NCI-H1436 (cell line): Measurements from ENCODE around the gene SMC6.

Experiments
- DNase-seq: peaks from one replicate; lab custom pipeline; 2025; lab: John Stamatoyannopoulos, UW

Gene SMC6, protein sequence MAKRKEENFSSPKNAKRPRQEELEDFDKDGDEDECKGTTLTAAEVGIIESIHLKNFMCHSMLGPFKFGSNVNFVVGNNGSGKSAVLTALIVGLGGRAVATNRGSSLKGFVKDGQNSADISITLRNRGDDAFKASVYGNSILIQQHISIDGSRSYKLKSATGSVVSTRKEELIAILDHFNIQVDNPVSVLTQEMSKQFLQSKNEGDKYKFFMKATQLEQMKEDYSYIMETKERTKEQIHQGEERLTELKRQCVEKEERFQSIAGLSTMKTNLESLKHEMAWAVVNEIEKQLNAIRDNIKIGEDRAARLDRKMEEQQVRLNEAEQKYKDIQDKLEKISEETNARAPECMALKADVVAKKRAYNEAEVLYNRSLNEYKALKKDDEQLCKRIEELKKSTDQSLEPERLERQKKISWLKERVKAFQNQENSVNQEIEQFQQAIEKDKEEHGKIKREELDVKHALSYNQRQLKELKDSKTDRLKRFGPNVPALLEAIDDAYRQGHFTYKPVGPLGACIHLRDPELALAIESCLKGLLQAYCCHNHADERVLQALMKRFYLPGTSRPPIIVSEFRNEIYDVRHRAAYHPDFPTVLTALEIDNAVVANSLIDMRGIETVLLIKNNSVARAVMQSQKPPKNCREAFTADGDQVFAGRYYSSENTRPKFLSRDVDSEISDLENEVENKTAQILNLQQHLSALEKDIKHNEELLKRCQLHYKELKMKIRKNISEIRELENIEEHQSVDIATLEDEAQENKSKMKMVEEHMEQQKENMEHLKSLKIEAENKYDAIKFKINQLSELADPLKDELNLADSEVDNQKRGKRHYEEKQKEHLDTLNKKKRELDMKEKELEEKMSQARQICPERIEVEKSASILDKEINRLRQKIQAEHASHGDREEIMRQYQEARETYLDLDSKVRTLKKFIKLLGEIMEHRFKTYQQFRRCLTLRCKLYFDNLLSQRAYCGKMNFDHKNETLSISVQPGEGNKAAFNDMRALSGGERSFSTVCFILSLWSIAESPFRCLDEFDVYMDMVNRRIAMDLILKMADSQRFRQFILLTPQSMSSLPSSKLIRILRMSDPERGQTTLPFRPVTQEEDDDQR

DNA sequence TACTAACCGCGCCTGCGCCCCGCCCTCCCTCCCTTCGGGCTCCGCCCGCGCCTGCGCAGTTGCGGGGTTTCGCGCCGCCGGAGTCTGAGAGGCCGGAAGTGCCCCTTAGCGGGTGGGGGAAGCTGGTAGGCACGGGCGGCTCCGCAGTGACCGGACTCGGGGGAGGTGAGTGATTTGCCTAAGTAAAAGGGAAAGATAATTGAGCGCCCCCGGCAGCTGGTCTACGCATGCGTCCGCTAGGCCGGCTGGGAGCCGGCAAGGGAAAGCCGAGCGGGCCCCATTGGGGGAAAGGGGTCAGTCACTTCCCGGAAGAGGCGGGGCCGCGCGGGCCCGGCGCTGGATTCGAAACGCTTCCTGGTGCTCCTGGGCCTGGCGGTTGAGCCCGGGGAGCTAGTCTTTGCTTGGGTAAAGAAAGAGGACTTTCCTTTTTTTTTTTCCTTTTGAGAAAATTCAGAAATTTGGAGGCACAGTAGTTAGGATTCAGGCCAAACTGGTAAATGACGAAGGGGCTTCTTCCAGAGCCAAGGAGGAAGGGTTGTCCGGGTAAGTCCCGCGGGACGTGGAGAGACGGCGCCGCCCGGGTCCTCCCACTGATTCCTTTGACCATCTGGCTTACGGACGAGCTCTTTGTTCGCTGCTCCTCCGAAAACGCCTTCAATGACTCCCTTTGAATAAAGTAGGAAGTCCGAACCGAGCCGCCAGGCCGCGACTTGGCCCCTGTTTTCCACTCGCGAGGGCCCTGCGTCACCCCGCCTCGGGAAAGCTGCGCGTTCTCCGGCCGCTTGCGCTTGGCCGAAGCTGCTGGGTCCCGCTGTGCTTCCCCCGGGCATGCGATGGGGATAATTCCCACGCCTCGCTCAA lies at the start of gene SMC6, which contains the start of gene GEN1:
Gene SMC6 (minus strand): TSS at position 8 of the 861 bp plus-strand sequence. CDS start 7,864 bp downstream, outside the sequence.
Gene GEN1 (plus strand): TSS at position 336 of the 861 bp plus-strand sequence. CDS start 5,806 bp downstream, outside the sequence.
- DNase-seq = peak; percentile 87

- no peak for DNase-seq
Observed at GRCh38 chr2:17800693-17801458, 47.3 kb upstream of the SMC6 start.

GRCh38 chr2:17800219-17800618 lies 46.6 kb upstream of the SMC6 start:
- no peak for DNase-seq

DNA sequence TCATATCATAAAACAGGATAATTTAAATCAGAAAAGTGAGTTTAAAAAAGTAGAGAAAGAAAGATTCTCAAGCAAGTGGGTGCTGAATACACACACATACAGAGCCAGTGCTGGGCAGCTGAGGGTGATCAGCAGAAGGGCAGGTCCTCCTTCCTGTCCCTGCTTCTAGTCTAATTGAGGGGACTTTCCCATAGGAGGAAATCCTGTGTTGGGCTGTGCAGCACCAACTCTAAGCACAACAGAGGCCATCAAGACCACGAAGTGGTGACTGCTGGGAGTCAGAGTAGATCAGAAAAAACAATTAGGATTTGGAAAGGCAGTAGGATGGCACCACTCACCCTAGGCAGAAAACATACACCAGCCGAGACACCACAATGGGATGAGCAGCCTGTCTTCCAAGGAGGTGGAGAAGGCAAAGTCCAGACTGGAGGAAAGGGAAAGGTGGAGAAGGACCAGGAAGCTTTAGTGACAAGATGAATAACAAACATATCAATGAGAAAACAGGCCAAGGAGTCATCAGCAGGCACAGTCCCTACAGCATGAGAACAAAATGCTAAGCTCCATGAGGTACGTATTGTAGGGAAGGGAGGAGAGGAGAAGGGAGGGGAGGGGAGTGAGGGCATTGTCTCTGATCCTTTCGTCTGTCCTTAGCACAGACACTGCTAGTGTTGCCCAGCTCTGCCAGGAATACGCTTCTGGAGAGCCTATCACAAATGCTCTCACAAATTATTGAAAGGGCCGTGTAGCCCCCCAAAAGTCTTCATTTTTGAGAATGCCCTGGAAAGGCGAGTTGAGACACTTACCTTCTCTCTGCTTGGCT lies 45.9 kb upstream of the SMC6 start:
- no peak for DNase-seq

GRCh38 chr2:17798338-17798737 lies 44.7 kb upstream of the SMC6 start:
- DNase-seq = no peak

DNA sequence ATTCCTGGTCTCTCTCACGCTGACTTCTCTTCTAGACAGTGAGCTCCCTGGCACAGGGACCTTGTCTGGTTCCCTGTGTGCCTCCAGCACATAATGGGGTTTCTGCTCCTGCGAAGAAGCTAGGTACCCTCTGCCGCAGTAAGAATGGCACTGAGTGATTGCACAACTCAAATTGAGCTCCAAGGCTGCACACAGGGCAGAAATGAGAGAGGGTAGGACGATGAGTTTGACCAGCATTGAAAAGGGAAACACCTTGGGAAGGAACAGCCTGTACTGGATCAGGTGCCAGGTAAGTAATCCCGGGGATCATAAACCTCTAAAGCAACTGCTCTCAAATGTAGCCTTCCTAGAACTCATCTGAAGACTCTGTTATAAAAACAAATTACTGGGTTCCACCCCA lies 41.7 kb upstream of the SMC6 start:
- no peak for DNase-seq

GRCh38 chr2:17793803-17794354 lies 40.3 kb upstream of the SMC6 start:
- no peak for DNase-seq

DNA sequence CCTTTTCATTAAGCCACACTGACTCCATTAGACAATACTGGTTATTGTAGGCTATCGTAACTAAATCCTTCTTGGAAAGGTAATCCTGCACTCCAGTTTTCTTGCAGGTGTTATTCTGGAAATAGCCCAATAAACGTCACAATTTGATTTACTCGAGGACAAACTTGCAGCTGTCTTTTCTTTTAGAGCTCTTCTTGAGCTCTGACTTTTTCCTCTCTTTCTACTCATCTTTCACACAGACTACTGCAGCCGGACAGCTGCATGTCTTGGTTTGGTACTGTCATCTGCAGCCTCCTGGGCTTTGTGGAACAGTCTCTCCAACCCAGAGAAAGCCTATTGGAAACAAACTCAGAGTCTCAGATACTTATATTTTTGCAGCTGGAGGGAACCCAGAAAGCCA lies 39.7 kb upstream of the SMC6 start:
- no peak for DNase-seq

- DNase-seq = no peak
Observed at GRCh38 chr2:17792515-17792914, 38.9 kb upstream of the SMC6 start.

- DNase-seq = no peak
Observed at GRCh38 chr2:17791817-17792130, 38.2 kb upstream of the SMC6 start.

- no peak for DNase-seq
Observed at GRCh38 chr2:17791121-17791816, 37.7 kb upstream of the SMC6 start.

GRCh38 chr2:17790536-17790935 lies 36.9 kb upstream of the SMC6 start:
- DNase-seq = no peak

DNA sequence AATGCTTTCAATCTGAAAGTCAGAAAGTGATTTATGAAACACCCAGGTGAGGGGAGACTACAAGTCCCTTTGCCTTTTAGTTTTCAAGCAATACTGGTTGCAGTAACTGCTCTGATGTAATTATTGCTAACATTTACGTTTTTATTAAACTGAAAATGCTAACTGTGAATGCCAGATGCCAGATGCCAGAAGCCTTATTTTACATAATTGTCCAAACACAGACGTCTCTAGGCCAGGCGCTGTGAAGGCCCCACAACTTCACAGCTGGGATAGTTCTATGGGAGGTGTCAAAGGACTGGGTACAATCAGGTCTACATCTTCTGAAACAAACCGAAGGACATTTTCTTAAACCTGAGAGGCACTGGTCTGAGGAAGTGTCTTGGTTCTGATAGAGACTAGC lies 35.2 kb upstream of the SMC6 start:
- DNase-seq = no peak

DNA sequence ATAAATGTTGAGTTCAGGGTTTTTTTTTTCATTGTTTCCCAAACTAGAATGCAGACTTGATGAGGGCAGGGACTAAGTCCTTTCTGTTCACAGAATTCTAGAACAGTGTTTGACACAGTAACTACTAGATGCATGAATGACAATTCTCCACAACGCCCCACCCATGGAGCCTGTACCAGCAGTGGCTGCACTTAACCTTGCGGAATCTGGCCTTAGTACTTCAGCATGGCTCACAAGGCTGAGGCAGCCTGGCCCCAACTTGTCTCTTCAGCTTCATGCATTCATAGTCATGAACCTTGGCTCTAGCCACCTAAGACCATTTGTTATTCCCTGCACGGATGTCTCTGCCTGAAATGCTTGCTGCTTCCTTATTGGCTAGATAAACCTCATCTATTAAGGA lies 33.1 kb upstream of the SMC6 start:
- DNase-seq = no peak

DNA sequence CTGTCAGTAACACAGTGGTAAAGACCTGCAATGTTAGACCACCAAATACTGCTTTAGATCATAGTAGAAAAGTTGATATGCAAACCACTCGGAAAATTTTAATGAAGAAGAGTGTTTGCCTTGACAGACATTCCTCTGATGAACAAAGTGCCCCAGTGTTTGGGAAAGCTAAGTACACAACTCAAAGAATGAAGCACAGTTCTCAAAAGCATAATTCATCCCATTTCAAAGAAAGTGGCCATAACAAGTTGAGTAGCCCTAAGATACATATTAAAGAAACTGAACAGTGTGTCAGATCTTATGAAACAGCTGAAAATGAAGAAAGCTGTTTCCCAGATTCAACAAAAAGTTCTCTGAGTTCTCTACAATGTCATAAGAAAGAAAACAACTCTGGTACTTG lies 27.9 kb upstream of the SMC6 start:
- DNase-seq = no peak

DNA sequence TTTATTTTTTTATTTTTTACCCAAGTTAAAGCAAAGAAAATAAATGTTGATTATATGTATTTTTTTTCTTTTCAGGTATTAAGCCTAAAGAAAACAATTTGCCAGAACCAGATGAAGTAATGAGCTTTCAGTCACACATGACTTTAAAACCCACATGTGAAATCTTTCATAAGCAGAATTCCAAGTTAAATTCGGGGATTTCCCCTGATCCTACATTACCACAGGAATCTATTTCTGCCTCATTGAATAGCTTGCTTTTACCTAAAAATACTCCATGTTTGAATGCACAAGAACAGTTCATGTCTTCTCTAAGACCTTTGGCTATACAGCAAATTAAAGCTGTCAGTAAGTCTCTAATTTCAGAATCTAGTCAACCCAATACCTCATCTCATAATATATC lies 26.9 kb upstream of the SMC6 start:
- no peak for DNase-seq

DNA sequence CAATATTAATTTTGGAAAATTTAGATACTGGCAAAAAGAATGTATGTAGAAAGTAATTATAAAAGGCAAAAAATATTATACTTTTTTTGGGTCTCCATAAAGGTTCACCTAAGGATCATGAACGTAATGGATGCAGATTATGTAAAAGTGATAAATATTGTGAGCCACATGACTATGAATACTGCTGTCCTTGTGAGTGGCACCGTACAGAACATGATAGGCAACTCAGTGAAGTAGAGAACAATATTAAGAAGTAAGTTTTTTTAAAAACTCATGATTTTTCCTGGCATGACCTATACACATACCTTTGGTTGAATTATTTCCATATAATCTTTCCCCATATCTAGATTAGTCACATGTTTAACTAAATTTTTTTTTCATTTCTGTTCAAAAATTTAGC lies 18.9 kb upstream of the SMC6 start:
- no peak for DNase-seq

DNA sequence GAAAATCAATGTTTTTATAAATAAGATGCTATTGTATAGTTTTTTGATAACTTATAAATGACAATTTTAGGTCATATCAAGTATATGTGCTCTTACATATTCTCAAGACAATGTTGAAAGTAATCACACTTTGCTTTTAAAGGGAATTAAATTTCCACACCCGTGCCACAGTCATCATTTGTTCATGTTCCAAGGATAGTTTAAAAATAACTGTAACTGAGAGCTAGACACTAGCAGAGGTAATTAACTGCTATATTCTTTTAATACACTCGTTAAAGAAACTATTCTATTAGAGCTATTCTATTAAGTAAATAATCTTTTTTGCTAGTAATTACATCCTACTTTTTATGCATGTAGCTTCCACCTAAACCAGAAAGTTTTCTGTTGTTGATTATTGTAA lies 18.3 kb upstream of the SMC6 start:
- no peak for DNase-seq

DNA sequence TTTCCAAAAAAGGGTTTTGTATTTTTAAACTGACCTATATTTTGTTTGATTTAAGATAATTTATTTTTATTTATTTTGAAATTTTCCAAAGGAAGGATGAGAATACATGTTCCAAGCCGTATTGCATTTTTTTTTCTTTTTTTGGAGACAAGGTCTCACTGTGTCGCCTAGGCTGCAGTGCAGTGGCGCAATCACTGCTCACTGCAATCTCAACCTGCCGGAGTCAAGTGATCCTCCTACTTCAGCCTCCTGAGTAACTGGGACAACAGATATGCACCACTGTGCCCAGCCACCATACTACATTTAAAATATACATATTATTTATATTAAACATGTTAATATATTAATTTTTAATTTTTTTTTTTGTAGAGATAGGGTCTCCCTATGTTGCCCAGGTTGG lies 15.3 kb upstream of the SMC6 start:
- DNase-seq = no peak
